SU-DHL-6 (cell line): ENCODE data around the gene EEFSEC.

ENCODE experiments used
- H2AFZ ChIP-seq: fragments of 200-600 bp; sonication (generic); 2 replicates; pipeline ENCODE4 v1.6.1; 2014; ENCODE audit warnings: low read depth, mild to moderate bottlenecking, moderate library complexity, mixed read lengths, antibody characterized with exemption, low read length; ENCODE audit not compliant: severe bottlenecking
- H3F3A ChIP-seq: fragments of 200-600 bp; shearing (Covaris generic); 2 replicates; pipeline ENCODE4 v1.6.0; 2016; ENCODE audit warnings: antibody characterized with exemption, mild to moderate bottlenecking; ENCODE audit not compliant: insufficient read depth
- H3K27ac ChIP-seq: fragments of 200-600 bp; sonication (generic); 2 replicates; pipeline ENCODE4 v1.5.1; 2016; ENCODE audit warnings: low read depth, mild to moderate bottlenecking, low read length, moderate library complexity, mixed read lengths
- H3K27me3 ChIP-seq: fragments of 200-600 bp; sonication (generic), shearing (Covaris generic); 2 replicates; pipeline ENCODE4 v1.6.0; 2014; ENCODE audit warnings: mild to moderate bottlenecking, low read length
- H3K36me3 ChIP-seq: fragments of 200-600 bp; sonication (generic); 2 replicates; pipeline ENCODE4 v1.6.1; 2014; ENCODE audit warnings: mild to moderate bottlenecking, low read length, mixed read lengths
- H3K4me2 ChIP-seq: fragments of 300-600, 200-600 bp; shearing (Covaris generic), sonication (generic); 2 replicates; pipeline ENCODE4 v1.6.0; 2014; ENCODE audit warnings: low read length, low read depth, mild to moderate bottlenecking; ENCODE audit not compliant: poor library complexity, severe bottlenecking
- H3K4me3 ChIP-seq: fragments of 200-600 bp; sonication (generic); 2 replicates; pipeline ENCODE4 v1.5.1; 2014; ENCODE audit warnings: antibody characterized with exemption, low read length, mild to moderate bottlenecking, mixed read lengths; ENCODE audit not compliant: insufficient read depth, poor library complexity, severe bottlenecking
- H3K79me2 ChIP-seq: fragments of 200-600 bp; sonication (generic); 2 replicates; pipeline ENCODE4 v1.6.1; 2014; ENCODE audit warnings: mild to moderate bottlenecking, low read length, moderate library complexity; ENCODE audit not compliant: insufficient read depth
- H3K9ac ChIP-seq: fragments of 200-600 bp; sonication (generic); 2 replicates; pipeline ENCODE4 v1.7.0; 2014; ENCODE audit warnings: mild to moderate bottlenecking, low read length
- H3K9me2 ChIP-seq: fragments of 200-600 bp; sonication (generic); replicated peaks from 2 replicates; pipeline ENCODE4 v1.6.1; 2014; ENCODE audit warnings: low read length; ENCODE audit not compliant: insufficient read depth
- H3K9me3 ChIP-seq: fragments of 200-600 bp; sonication (generic); 2 replicates; pipeline ENCODE4 v1.6.1; 2014; ENCODE audit warnings: low read length, mixed read lengths; ENCODE audit not compliant: insufficient read depth
- H4K20me1 ChIP-seq: fragments of 200-600 bp; sonication (generic); 2 replicates; pipeline ENCODE4 v1.6.1; 2014; ENCODE audit warnings: low read depth, mild to moderate bottlenecking, antibody characterized with exemption, low read length, moderate library complexity, mixed read lengths
- CTCF ChIP-seq: fragments of 200-600 bp; sonication (generic); IDR thresholded peaks from one replicate; pipeline ENCODE4 v1.5.1; 2017; ENCODE audit warnings: antibody characterized with exemption, mild to moderate bottlenecking, low read length, moderate library complexity; ENCODE audit not compliant: insufficient read depth, poor library complexity, severe bottlenecking
- EZH2phosphoT487 ChIP-seq: fragments of 200-600 bp; sonication (generic), shearing (Covaris generic); conservative IDR thresholded peaks from 2 replicates; pipeline ENCODE4 v1.6.1; 2018; ENCODE audit warnings: mild to moderate bottlenecking, antibody characterized with exemption, low read length, moderate library complexity, mixed read lengths

Gene EEFSEC

DNA sequence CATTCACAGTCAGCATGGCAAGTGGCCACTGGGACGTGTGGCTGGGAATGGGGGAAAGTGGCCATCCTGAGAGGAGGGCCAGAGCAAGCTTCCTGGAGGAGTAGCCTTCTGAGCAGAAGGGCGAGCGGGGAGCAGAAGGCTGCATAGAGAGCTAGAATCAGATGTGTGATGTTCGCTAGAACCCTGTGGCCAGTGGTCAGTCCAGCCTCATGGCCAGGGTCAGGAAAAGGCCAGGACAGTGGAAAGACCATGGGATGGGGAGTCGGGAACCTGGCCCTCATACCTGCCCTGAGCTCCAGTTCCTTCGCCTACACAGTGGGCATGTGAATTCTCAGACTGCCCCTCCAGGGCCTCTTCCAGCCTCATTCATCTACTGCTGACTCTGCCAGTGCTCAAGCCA is 211.0 kb downstream of the EEFSEC start:
- Histone ChIP-seq H3K9me3 (no peaks in the 10 kb centered on the region), H3K4me3 (no peak overlapping the region), H3K4me2 (no peak overlapping the region), H3K9me2 (no peaks in the 10 kb centered on the region), H3F3A (no peaks in the 10 kb centered on the region), H3K27me3 (no peaks in the 10 kb centered on the region), H4K20me1 (no peaks in the 10 kb centered on the region), H3K79me2 (no peaks in the 10 kb centered on the region), H2AFZ (no peak overlapping the region), H3K27ac (no peak overlapping the region), H3K36me3 (no peaks in the 10 kb centered on the region), H3K9ac (no peak overlapping the region)
- no peak for TF ChIP-seq CTCF
- no peak for TF ChIP-seq EZH2phosphoT487

GRCh38 chr3:128364808-128365360 is 211.6 kb downstream of the EEFSEC start:
- H3K9me3 ChIP-seq: no peaks in the 10 kb centered on the region
- H3K27me3 ChIP-seq: no peaks in the 10 kb centered on the region
- no peaks in the 10 kb centered on the region for H3F3A ChIP-seq
- no peaks in the 10 kb centered on the region for H3K36me3 ChIP-seq
- TF ChIP-seq CTCF (no peak), EZH2phosphoT487 (no peak)
- no peaks in the 10 kb centered on the region for H4K20me1 ChIP-seq
- H3K9me2 ChIP-seq: no peaks in the 10 kb centered on the region
- no peaks in the 10 kb centered on the region for H3K79me2 ChIP-seq
- H3K9ac ChIP-seq: no peak overlapping the region
- H3K4me3 ChIP-seq: no peak overlapping the region
- H2AFZ ChIP-seq: no peak overlapping the region
- H3K4me2 ChIP-seq: no peak overlapping the region
- H3K27ac ChIP-seq: no peak overlapping the region

DNA sequence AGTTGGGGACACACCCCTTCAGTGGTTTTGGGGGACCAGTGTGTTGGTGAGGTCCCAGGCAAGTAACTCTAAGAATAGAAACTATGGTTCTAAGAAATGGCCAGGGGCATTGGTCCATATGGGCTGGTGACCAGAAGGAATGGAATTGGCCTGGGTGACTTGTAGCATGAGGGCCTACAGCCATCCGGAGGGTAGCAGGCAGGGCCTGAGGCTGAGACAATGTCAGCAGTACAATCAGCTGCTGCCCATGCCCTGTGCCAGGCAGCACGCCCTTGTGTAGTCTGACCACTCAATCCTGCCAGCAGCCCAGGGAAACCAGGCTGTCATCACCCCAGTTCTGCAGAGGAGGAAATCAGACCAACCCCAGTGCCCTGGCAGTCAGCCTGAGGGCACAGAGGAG is 212.9 kb downstream of the EEFSEC start:
- H3K4me2 ChIP-seq: no peak overlapping the region
- no peak overlapping the region for H3K27ac ChIP-seq
- no peaks in the 10 kb centered on the region for H3F3A ChIP-seq
- TF ChIP-seq EZH2phosphoT487 (no peak), CTCF (no peak)
- no peaks in the 10 kb centered on the region for H3K79me2 ChIP-seq
- H3K4me3 ChIP-seq: no peak overlapping the region
- no peaks in the 10 kb centered on the region for H3K27me3 ChIP-seq
- no peaks in the 10 kb centered on the region for H3K9me3 ChIP-seq
- H4K20me1 ChIP-seq: no peaks in the 10 kb centered on the region
- no peak overlapping the region for H3K9ac ChIP-seq
- H2AFZ ChIP-seq: no peak overlapping the region
- no peaks in the 10 kb centered on the region for H3K36me3 ChIP-seq
- H3K9me2 ChIP-seq: no peaks in the 10 kb centered on the region
